Activated CD4-positive, alpha-beta T cell treated with anti-CD3 and anti-CD28 coated beads for 36 hours (primary cell): Measurements from ENCODE around the gene CDC42BPG. TPM values are rescaled to one million over a fixed set of nuclear protein-coding genes. Genes with fewer than 3 reads are reported as not detected.

Experiments
- ATAC-seq: fragments of 200-7000 bp; cut with Tn5 transposase; one replicate; pipeline ENCODE4 v1.10.0; 2021; ENCODE audit warnings: mild to moderate bottlenecking, moderate library complexity
- CTCF ChIA-PET: fragments of 350-600 bp; sonication (Branson Sonifier 250); formaldehyde crosslinking; loops from one replicate; lab custom pipeline; 2021; ENCODE audit warnings: antibody characterized with exemption; lab: Charles Lee
- POLR2A ChIA-PET: fragments of 350-600 bp; sonication (Branson Sonifier 250); formaldehyde crosslinking; loops from one replicate; lab custom pipeline; 2021; ENCODE audit warnings: antibody characterized with exemption, inconsistent platforms; lab: Charles Lee
- DNase-seq: peaks from one replicate; pipeline ENCODE4 v3.0.0-alpha.2; 2020
- H3K27ac Mint-ChIP-seq: one replicate; pipeline ENCODE4 v1.8.0; 2021; ENCODE audit warnings: mixed read lengths
- H3K27me3 Mint-ChIP-seq: one replicate; pipeline ENCODE4 v1.8.0; 2021; ENCODE audit warnings: mixed read lengths
- H3K36me3 Mint-ChIP-seq: one replicate; pipeline ENCODE4 v1.8.0; 2021; ENCODE audit warnings: low read depth, mixed read lengths
- H3K4me1 Mint-ChIP-seq: one replicate; pipeline ENCODE4 v1.8.0; 2021; ENCODE audit warnings: mixed read lengths
- H3K4me3 Mint-ChIP-seq: one replicate; pipeline ENCODE4 v1.8.0; 2021; ENCODE audit warnings: mild to moderate bottlenecking, moderate library complexity, mixed read lengths
- H3K9me3 Mint-ChIP-seq: one replicate; pipeline ENCODE4 v1.8.0; 2021; ENCODE audit warnings: low read depth, mixed read lengths
- intact Hi-C, 2 experiments: fragments of 100-400 bp; cut with DNase I in 1 of 2; cut with micrococcal nuclease in 1 of 2; formaldehyde crosslinking; loops; one replicate each; pipeline versions ENCODE4 v1.14.2 to v1.15.1; 2022 to 2024; cut with DNase I, micrococcal nuclease
- total RNA-seq, 2 experiments: library from RNA; stranded (reverse); gene quantifications; one replicate each; pipeline ENCODE4 v1.2.3, GENCODE V29; 2021

The CDC42BPG gene
- total RNA-seq, 2 experiments from 2014 or later: 0.28 to 0.39 TPM

DNA sequence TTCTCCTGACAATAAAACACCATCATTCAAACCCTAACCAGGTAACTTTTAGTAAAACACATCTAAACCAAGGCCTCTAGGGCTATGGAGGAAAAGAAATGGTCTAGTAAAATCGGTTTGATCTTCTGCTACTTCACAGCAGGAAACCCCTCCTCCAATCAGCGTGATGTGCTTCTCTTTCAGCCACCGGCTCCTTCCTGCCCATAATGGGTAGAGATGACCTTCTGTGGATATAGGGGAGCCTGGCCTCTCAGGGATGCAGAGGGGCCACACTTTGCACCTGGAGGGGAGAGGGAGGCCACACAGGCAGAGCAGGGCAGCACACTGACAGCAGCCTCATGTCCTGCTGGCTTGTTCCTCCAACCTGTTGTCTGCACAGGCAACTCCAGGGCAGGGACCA, 27.0 kb upstream of the CDC42BPG start:
- CTCF ChIA-PET: interaction anchor here (1.6 to 11.0 kb wide), 2 partner anchors 9 to 14 kb away, joined by 5 to 139 read pairs; no protein-coding TSS in a partner anchor
- peak overlapping the region; percentile 51 for H3K4me3 Mint-ChIP-seq
- no peaks in the 10 kb centered on the region for H3K9me3 Mint-ChIP-seq
- intact Hi-C loops: no loop called here
- DNase-seq (peak; percentile 24), ATAC-seq (no peak)
- peaks cover 89% of the 10 kb centered on the region for H3K4me1 Mint-ChIP-seq
- POLR2A ChIA-PET: no interaction called here
- peak overlapping the region; percentile 88 for H3K27ac Mint-ChIP-seq
- no peaks in the 10 kb centered on the region for H3K27me3 Mint-ChIP-seq
- peaks cover 55% of the 10 kb centered on the region for H3K36me3 Mint-ChIP-seq

DNA sequence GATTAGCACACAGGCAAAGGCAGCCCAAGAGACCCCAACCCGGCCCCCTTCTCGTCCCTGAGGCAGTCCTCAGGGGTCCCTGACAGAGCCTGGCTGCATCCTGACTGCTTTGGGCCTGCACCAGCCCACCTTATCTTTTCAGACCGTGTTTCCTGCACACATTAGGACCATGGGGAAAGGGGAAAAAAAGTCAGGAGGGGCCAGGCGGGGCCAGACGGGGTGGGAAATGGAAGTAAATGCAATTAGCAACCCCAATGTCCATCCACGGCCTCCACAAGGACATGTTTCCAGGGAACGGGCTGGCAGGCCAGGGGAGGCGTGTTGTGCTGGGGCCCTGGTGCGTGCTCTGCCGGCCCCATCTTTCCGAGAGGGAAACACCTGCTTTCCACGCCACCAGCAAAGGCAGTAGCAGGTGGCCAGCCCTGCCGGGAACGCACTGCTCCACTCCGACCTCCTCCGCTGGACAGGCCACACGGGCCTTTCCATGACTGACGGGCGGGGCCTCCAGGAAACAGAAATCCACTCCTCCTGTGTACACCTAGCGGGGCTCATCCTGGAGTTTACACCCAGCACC, 26.5 kb upstream of the CDC42BPG start:
- ATAC-seq (no peak), DNase-seq (no peak)
- H3K27me3 Mint-ChIP-seq: no peaks in the 10 kb centered on the region
- H3K4me1 Mint-ChIP-seq: peaks cover 90% of the 10 kb centered on the region
- H3K9me3 Mint-ChIP-seq: peaks cover 2% of the 10 kb centered on the region
- intact Hi-C loops: no loop called here
- H3K4me3 Mint-ChIP-seq: peak overlapping the region; percentile 51
- H3K36me3 Mint-ChIP-seq: peaks cover 56% of the 10 kb centered on the region
- ChIA-PET CTCF (interaction anchor here (0.6 to 3.5 kb wide), 6 partner anchors 13 to 98 kb away, joined by 3 to 43 read pairs (median 9); partner anchors contain the start of gene CDC42BPG), POLR2A (no interaction called here)
- H3K27ac Mint-ChIP-seq: peak overlapping the region; percentile 88

DNA sequence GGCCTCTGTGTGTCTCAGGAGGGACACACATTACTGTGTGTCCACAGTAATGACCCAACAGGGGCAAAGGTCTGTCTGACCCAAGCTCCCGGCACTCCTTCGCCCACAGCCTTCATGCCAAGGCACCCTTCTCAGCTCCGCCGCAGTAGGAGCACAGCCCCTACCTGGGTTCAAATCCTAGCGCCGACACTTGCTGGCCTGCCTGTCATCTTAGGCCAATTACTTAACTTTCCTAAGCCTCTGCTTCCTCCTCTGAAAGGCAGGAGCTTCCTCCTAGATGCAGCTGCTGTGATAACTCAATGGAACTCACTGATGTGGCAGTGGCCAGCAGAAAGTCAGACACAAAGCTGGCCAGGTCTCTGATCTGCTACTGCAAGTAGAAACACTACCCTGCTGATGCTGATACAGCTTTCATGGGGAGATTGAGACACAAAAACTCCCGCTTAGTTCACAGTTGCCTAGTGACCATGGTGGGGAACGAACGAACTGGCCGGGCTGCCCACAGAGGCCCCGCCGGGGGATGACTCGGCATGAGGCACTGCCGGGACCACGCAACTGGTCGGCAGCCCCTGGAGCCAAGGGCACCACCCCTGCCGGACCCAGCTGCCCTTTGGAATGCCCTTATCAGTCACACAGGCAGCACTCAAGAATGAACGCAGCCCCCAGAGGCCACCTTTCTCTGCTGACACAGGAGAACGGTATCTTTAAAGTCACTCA, 25.9 kb upstream of the CDC42BPG start:
- Mint-ChIP-seq H3K36me3 (peaks cover 55% of the 10 kb centered on the region), H3K4me3 (peak overlapping the region; percentile 51), H3K4me1 (peaks cover 90% of the 10 kb centered on the region), H3K9me3 (peaks cover 5% of the 10 kb centered on the region), H3K27me3 (no peaks in the 10 kb centered on the region), H3K27ac (peak overlapping the region; percentile 70)
- ChIA-PET CTCF (interaction anchor here (0.6 to 3.5 kb wide), 7 partner anchors 12 to 99 kb away, joined by 3 to 43 read pairs (median 6); partner anchors contain the start of gene CDC42BPG), POLR2A (no interaction called here)
- intact Hi-C loops: no loop called here
- ATAC-seq (no peak), DNase-seq (no peak)

DNA sequence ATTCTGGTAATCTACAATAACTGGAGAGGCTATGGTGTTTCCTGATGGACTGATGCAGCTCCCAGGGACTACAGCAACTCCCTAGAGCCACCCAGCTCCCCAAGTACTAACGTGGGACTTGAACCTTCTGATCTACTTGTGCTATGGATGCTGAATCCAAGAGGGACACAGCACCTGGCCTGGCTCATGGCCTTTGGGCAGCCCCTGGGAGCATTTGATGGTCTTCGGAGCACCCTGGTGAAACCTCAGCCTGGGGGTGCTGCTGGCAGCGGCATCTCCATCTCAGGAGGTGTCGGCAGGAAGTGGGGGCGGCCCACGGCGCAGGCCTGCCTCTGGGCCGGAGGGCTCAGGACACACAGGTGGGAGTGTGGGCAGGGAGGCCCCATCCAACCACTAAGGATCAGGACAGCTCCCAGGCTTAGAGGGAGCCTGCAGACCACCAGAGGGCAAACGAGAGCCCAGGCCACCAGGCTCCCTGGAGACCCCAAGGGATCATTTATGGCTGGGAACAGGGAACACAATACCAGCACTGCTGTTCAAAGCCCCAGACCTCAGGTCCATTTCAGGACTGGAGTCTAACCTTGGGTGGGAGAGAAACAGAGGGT, 25.2 kb upstream of the CDC42BPG start:
- intact Hi-C loops: loop anchor here in 1 of 2 experiments (2.0 kb wide), 1 partner anchor 17 kb away; no protein-coding TSS in a partner anchor
- no peak for ATAC-seq
- Mint-ChIP-seq H3K9me3 (peaks cover 5% of the 10 kb centered on the region), H3K27ac (peak overlapping the region; percentile 70), H3K4me3 (peak overlapping the region; percentile 51), H3K27me3 (no peaks in the 10 kb centered on the region), H3K36me3 (peaks cover 51% of the 10 kb centered on the region), H3K4me1 (peaks cover 90% of the 10 kb centered on the region)
- ChIA-PET POLR2A (interaction anchor here (0.7 to 3.3 kb wide), 3 partner anchors 8 to 629 kb away, joined by 3 to 26 read pairs (median 14); partner anchors contain the start of genes EHD1 and MALAT1), CTCF (interaction anchor here (0.7 to 3.5 kb wide), 10 partner anchors 8 to 687 kb away, joined by 3 to 43 read pairs (median 11); partner anchors contain the start of genes CDC42BPG and EHD1)
- DNase-seq: peak; percentile 48

DNA sequence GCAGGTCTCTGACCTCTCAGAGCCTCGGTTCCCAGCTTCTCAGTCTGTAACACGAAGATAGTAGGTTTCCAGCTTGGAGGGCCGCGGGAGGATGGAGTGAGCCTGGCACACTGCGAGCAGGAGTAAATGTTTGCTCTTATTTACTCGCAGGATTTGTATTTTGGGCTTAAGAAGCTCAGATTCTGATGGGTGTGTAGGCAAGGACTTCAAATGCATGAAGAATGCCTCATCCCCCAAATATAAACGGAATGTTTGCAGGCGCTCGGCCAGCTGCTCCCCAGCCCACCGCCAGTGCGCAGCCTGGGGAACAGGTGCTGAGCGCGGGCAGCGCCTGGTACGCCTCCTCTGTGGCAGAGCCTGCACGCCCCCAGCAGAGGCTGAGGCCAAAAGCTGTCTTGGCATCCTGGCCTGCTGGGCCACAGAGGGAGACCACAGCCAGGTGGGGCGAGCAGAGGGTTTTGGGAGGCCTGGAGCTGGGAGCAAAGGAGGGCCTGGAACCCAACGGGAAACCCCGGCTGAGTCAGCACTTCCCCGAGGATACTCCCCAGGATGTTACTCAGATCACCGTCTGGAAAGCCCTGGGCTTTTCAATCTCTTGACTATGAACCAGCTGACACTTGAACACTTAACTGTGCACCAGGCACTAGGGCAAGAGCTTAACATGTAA, 24.6 kb upstream of the CDC42BPG start:
- CTCF ChIA-PET: interaction anchor here (0.6 to 3.5 kb wide), 11 partner anchors 9 to 687 kb away, joined by 3 to 43 read pairs (median 9); partner anchors contain the start of genes EHD1 and POLA2
- Mint-ChIP-seq H3K27ac (peak overlapping the region; percentile 70), H3K4me1 (peaks cover 91% of the 10 kb centered on the region), H3K36me3 (peaks cover 47% of the 10 kb centered on the region), H3K9me3 (peaks cover 5% of the 10 kb centered on the region), H3K27me3 (no peaks in the 10 kb centered on the region), H3K4me3 (peak overlapping the region; percentile 56)
- ATAC-seq: peak; percentile 10
- intact Hi-C loops: loop anchor here in 1 of 2 experiments (2.0 kb wide), 1 partner anchor 16 kb away; no protein-coding TSS in a partner anchor
- POLR2A ChIA-PET: interaction anchor here (0.7 to 3.3 kb wide), 4 partner anchors 8 to 630 kb away, joined by 3 to 26 read pairs (median 8); partner anchors contain the start of genes EHD1 and MALAT1
- DNase-seq: peak; percentile 60

DNA sequence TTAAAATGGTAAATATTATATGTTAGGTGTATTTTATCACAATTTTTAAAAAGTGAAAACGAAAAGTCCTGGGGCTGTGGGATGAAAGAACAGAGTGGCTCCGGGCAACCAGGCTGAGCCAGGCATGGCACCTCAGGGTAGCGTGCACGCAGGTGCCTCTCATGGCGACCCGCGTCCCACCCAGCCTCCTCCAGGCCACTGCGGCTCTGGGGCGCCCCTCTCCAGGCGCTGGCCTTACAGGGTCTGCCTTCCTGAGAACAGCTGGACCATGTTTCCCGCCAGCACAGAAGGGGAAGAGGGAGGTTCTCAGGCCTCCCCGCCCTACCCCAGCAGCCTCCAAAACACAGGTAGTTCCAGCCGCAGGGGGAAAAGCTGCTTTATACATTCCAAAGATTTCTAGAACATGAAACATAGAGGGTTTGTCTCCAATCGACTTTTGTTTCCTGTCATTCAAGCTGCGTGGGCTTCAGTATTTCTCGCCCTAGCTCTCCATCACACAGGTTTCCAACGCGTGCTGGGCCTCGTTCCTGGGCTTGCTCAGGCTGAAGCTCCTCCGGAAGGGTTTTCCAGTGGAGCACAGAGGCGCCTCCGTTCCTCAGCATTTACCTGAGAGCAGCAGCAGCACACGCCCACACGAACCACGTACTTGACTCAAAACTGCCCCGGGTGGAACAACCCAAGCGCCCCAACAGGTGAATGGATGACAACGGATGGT, 23.5 kb upstream of the CDC42BPG start:
- ChIA-PET CTCF (interaction anchor here (0.6 to 3.5 kb wide), 8 partner anchors 9 to 394 kb away, joined by 3 to 43 read pairs (median 16); partner anchors contain the start of genes EHD1 and POLA2), POLR2A (interaction anchor here (1.0 to 3.3 kb wide), 5 partner anchors 9 to 20 kb away, joined by 3 to 26 read pairs (median 6); partner anchors contain the start of gene EHD1)
- ATAC-seq (no peak), DNase-seq (peak; percentile 55)
- intact Hi-C loops: loop anchor here in 1 of 2 experiments (2.0 kb wide), 1 partner anchor 15 kb away; no protein-coding TSS in a partner anchor
- peaks cover 5% of the 10 kb centered on the region for H3K9me3 Mint-ChIP-seq
- H3K4me3 Mint-ChIP-seq: peak overlapping the region; percentile 56
- H3K27ac Mint-ChIP-seq: peak overlapping the region; percentile 70
- H3K27me3 Mint-ChIP-seq: no peaks in the 10 kb centered on the region
- peaks cover 96% of the 10 kb centered on the region for H3K4me1 Mint-ChIP-seq
- H3K36me3 Mint-ChIP-seq: peaks cover 41% of the 10 kb centered on the region

DNA sequence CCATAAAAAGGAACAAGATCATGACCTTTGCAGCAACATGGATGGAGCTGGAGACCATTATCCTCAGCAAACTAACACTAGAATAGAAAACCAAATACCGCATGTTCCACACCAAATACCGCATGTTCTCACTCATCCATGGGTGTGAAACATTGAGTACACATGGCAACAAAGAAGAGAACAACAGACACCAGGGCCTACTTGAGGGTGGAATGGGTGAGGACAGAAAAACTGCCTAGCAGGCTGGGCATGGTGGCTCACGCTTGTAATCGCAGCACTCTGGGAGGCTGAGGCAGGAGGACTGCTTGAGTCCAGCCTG, 21.7 kb upstream of the CDC42BPG start:
- H3K4me3 Mint-ChIP-seq: peak overlapping the region; percentile 64
- no peaks in the 10 kb centered on the region for H3K27me3 Mint-ChIP-seq
- ChIA-PET CTCF (interaction anchor here (0.6 to 8.4 kb wide), 8 partner anchors 9 to 49 kb away, joined by 3 to 139 read pairs (median 8); partner anchors contain the start of genes CDC42BPG and EHD1), POLR2A (interaction anchor here (1.0 to 8.6 kb wide), 3 partner anchors 10 to 18 kb away, joined by 4 to 128 read pairs (median 11); partner anchors contain the start of gene EHD1)
- peaks cover 5% of the 10 kb centered on the region for H3K9me3 Mint-ChIP-seq
- ATAC-seq (no peak), DNase-seq (no peak)
- peak overlapping the region; percentile 95 for H3K27ac Mint-ChIP-seq
- H3K4me1 Mint-ChIP-seq: peaks cover 95% of the 10 kb centered on the region
- intact Hi-C loops: no loop called here
- peaks cover 35% of the 10 kb centered on the region for H3K36me3 Mint-ChIP-seq

DNA sequence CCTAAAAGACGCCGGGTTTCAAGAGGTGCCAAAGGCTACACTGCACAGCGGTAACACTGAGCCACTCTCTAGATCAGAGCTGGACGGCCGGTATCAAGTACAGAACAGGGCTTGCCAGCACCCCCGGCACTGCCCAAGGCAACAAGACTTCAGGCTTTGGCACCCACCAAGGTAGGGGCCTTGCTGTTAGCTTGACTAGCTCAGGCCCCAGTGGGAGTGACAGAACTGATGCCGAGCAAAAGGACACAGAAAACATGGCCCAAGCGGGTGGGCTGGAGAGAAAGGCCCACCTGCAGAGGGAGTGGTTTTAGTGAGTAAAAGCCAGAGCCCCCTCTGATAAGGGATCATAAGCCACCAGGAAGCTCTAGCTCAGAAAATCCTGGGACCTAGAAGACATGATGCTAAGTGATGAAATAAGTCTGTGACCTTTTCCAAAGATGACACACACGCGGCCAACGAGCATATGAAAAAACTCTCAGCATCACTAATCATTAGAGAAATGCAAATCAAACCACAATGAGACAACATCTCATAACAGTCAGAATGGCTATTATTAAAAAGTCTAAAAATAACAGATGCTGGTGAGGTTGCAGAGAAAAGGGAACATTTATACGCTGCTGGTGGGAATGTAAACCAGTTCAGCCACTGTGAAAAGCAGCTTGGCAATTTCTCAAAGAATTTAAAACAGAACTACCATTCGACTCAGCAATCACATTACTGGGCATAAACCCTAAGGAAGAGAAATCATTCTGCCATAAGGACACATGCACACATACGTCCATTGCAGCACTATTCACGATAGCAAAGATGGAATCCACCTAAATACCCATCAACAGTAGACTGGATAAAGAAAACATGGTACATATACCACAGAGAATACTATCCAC, 21.1 kb upstream of the CDC42BPG start:
- Mint-ChIP-seq H3K27me3 (no peaks in the 10 kb centered on the region), H3K36me3 (peaks cover 38% of the 10 kb centered on the region), H3K4me3 (peak overlapping the region; percentile 64), H3K4me1 (peaks cover 95% of the 10 kb centered on the region), H3K9me3 (peaks cover 5% of the 10 kb centered on the region), H3K27ac (peak overlapping the region; percentile 95)
- POLR2A ChIA-PET: interaction anchor here (0.8 to 8.6 kb wide), 8 partner anchors 10 to 561 kb away, joined by 3 to 128 read pairs (median 6); partner anchors contain the start of gene EHD1
- CTCF ChIA-PET: interaction anchor here (0.6 to 8.4 kb wide), 11 partner anchors 8 to 314 kb away, joined by 3 to 139 read pairs (median 10); partner anchors contain the start of genes CDC42BPG and EHD1
- peak; percentile 73 for DNase-seq
- intact Hi-C loops: loop anchor here (1.0 kb wide), 2 partner anchors 13 to 105 kb away; partner anchors contain the start of gene EHD1 (in 2 of the 2)
- peak; percentile 23 for ATAC-seq
